Measurements from ENCODE around the gene FAM222B.

FAM222B gene

DNA sequence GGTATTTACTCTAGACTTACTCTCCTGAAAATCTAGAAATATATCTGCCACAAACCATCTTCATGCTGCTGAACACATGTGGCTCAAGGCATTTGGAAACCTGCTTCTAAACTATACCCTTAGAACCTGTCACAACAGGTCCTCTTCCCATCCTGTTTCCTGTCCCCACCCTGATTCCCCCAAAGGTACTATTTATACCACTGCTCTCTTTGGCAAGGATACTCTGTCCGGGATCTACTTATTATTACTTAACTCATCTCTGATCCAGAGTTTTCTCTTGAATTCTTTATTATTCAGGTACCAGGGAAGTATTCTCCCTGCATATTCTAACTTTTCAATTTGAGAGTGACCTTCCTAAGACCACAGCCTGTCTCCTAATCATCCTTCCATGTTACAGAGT is 65.4 kb downstream of the FAM222B start:
- no peak for DNase-seq (ENCODE audit: low read depth in 2 of 2)

DNA sequence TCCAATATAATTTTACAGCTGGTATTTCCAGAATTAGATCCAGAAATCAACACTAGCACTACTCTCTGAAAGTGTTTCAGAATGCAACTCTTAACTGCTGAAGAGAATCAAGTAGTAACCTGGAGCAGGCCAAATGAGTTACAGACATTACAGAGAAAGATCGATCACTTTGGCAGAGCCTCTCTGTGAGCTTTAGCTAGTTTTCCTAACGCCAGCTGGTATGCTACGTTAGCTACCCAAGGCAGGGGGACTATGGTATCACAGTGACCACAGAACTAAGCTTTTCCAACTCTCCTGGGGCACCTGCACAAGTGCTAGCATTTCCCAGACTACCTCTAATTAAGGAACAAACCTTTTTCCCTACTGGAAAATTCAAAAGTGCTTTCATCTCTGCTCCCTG is 68.4 kb downstream of the FAM222B start:
- no peak for DNase-seq (ENCODE audit: low read depth in 2 of 2)

DNA sequence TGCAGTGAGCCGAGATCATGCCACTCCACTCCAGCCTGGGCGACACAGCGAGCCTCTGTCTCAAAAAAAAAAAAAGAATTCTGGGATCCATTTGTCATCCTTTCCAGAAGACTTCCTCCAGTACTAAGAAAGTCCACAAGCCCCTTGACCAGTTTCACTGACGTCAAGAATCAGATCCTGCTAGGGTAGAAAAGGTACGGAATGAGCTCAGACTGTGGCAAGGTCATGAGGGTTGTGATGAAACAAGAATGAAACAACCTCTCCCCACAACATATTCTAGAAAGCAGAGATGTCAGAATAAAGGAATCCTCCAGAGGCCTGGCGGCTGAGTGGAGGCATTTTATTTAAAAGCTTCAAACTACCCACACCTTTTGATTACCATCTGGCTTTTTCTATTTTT is 68.9 kb downstream of the FAM222B start:
- no peak for DNase-seq (ENCODE audit: low read depth in 2 of 2)

DNA sequence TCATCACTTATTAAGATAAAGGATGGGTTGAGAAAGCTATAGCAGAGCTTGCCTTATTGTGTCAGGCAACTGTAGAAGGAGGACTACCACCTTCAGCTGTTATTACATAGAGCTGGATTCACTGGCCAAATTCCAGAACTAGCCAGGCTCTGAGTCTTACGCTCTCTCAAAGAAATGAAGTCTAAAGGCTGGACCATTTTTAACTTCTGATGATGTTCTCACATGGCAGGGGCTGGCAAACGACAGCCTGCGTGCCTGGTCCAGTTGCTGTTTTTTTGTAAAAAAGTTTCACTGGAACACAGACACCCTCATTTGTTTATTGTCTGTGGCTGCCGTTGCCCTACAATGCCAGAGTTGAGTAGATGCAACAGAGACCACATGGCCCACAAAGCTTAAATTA is 77.6 kb downstream of the FAM222B start:
- DNase-seq (ENCODE audit: low read depth in 2 of 2): no peak

DNA sequence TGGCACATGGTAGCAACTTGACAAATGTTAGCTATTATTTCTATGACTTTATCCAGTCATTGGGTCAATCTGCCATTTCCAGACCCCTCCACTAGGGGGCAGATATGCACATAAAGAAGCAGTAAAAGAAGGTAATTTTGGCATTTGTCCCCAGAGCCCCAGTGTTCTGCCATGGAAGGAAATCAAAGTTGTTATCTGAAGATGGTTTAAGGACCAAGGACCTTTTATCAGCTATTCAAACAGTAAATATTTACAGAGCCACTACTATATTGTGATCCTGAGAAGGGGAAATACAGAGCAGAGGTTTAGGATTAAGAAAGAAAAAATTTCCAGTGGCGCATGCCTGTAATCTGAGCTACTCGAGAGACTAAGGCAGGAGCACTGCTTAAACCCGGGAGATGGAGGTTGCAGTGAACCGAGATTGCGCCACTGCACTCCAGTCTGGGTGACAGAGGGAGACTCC is 78.8 kb downstream of the FAM222B start:
- DNase-seq (ENCODE audit: low read depth in 2 of 2): peak; percentile 54 to 70

DNA sequence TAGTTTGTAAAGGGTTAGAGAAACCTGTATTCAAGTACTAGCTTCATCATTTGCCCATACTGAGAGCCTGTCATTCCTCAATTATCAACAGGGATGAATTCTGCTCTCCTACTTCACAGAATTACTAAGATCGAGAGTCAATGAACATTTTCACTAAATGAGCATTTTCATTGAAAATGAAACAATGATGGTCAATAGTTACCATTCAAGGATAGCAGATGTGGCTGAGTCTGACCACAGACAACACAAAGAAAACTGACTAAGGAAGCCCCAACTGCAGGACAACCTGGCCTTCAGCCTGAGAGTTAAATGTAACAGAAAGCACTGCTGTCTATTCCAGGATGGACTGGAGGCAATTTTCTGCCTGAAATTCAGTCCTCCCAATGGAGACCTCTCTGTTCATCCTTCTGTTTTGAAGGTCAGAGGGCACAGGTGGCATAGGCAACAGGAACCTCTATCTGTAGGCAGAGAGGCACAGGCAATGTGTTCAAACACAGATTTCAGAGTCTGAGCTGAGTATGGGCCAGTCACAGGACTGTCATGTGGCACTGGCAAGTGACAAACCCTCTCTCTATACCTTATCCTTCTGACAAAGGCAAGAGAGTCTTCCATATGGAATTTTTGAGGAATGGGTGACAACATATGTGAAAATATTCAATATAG is 79.3 kb downstream of the FAM222B start:
- DNase-seq (ENCODE audit: low read depth in 2 of 2): no peak

DNA sequence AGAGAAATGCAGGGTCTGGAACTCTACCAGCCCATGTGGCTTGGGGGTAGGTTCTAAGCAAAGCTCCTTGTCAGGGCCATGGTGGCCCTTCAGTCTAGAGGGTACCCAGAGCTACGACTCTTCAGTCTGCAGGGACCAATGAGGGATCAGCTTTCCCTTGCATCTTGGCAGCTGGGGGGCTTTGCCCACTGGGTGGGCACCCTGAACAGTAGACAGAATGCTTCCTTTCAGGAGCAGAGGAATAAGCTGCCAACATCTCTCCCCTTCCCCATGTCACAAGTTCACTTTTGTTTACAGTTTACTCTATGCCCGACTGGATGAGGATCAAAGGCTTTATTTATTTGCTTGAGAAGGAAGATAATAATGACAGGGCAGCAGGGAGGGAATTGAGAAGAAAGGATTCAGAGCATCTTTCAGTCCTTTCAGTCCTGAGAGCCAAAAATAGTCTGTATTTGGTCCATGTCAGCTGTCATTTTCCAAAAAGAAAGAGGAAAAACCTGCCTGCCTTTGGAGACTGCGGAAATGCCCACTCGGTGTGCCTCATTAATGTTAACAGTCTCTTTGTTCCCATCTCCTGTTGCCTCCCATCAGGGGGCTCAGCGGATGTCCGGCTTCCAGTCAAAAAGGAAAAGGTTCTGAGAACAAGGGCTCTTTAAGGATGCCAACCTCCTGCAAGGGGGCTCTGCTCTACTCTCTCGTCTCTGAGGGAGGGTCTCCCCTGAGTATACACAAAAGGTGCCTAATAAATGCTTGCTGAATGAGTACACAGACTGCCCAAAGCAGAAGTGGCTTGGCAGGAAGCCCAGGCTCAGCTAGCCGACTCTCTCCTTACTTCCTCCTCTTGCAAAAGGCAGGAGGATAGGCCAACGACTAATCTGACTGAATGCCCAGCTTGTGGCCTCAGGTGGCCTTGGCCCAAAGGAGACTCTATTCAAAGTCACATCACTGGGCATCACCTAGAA is 81.7 kb downstream of the FAM222B start:
- no peak for DNase-seq (ENCODE audit: low read depth in 2 of 2)

DNA sequence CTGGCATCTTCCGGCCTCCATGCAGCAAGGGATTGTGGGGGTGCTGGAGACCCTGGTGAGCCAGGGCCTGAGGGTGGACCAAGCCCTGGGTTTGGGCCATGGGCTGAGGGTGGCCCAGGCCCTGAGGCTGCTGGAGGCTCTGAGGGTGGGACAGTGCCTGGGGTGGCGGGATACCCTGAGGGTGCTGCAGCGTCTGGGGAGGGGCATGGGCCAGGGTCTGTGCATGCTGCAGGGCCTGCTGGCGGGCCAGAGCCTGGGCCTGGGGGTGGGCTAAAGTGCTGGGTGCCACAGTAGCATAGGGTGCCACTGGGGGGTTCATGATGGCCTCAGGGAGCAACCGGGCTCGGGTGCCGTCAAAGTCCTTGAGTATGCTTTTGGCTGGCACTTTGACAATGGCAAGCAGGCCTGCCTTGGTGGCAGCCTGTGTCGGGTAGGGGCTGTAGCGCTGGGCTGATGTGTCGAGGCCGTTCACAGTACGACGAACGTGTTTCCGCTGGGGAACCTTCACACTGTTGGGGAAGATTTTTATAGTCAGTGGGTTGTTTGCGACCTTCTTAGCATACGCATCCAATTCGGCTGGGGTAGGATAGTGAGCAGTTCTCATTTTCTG is 83.2 kb downstream of the FAM222B start:
- no peak for DNase-seq (ENCODE audit: low read depth in 2 of 2)

DNA sequence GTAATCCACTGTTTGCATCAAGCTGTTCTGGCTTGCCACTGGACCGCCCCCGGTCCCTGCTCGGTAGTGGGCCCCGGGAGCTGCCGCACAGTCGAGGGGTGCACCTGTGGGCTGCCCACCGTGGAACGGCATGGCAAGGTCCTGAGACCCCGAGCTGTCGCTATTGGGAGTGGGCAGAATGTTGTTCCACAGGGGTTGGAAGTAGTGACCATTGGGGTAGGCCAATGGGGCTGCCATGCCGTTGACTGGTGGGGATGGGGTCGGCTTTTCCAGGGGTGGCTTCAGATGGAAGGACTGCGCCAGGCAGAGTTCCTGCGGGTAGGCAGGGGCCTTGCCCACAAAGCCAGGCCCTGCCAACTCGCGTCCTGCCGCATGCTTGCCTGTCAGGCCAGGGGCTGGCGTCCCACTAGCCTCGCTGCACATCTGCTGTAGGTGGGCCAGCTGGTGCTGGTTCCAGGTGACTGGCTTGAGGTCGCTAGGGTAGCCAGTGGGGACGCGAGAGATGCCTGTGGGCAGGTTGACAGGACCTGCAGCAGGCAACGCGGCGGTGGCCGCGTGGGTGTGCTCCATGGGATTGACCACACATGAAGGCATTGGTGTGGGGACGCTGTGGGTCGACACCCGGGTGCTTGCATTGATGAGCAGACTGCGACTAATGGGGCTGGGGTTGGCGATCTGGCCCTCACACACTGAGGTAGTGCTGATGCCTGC is 84.0 kb downstream of the FAM222B start:
- DNase-seq (ENCODE audit: low read depth in 2 of 2): no peak

DNA sequence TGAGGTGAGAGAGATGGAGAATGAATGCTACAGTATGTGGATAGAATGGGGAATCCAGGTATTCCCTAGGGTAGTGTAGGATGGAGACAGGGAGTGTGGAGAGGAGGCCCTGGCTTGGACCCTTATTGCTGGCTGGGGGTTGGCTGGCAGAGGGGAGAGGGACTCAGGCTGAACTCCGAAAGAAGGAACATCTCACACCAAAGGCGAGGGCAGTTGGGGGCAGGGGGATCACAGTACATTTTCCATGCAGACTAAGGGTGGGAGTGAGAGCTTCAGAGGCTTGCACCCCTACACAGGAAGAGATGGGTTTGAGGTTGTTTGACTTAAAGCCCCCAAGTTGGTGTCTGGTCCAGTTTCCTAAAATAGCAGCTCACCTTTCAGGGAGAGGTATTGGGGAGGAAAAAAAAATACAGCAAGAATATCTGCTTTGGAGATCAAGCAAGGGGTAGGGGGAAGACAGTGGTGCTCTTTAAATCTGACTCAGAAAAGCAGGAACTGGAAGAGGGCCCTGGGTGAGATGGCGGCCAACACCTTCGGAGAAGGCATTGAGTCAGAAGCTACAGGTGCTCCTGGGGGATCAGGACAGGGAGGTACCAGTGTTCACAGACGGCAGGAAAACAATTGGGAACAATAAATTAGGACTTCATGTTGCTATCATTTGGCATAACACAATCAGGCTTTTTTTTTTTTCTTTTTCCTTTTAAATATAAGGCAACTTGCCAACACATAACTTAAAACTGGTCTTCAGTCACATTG is 86.4 kb downstream of the FAM222B start:
- no peak for DNase-seq (ENCODE audit: low read depth in 2 of 2)

DNA sequence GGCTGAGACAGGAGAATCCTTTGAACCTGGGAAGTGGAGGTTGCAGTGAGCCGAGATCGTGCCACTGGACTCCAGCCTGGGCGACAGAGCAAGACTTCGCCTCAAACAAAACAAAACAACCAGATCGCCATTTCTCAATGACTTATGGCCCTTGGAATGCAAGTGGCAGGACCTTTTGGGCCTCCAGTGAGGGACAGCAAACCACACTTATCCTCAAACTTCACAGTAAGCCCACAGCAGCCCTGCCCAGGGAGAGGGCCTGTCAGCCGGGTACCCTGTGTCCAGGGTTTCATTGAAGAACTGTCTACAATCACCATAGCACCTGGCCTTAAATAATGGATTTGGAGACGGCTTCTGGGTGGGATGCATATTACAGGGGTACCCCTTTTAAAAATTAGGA is 87.1 kb downstream of the FAM222B start:
- no peak for DNase-seq (ENCODE audit: low read depth in 2 of 2)

DNA sequence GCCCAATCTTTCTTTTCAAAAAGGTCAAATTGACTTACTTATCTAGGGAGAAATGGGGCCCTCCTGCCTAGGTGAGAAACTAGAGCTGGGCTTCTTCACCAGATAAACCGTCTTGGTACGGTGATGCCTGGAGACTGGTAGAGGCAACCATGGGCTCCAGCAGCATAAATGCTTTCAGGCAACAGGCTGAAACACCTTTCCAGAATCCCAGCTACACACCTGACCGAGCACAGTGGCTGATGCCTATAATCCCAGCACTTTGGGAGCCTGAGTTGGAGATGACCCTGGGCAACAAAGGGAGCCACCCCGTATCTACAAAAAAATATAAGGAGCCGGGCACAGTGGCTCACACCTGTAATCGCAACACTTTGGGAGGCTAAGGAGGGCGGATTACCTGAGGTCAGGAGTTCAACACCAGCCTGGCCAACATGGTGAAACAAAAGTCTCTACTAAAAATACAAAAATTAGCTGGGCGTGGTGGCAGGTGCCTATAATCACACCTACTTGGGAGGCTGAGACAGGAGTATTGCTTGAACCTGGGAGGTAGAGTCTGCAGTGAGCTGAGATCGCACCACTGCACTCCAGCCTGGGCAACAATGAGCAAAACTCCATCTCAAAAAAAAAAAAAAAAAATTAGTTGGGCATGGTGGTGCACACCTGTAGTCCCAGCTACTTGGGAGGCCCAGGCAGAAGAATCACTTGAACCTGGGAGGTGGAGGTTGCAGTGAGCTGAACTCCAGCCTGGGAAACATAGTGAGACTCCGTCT is 90.8 kb downstream of the FAM222B start:
- DNase-seq (ENCODE audit: low read depth in 2 of 2): no peak

DNA sequence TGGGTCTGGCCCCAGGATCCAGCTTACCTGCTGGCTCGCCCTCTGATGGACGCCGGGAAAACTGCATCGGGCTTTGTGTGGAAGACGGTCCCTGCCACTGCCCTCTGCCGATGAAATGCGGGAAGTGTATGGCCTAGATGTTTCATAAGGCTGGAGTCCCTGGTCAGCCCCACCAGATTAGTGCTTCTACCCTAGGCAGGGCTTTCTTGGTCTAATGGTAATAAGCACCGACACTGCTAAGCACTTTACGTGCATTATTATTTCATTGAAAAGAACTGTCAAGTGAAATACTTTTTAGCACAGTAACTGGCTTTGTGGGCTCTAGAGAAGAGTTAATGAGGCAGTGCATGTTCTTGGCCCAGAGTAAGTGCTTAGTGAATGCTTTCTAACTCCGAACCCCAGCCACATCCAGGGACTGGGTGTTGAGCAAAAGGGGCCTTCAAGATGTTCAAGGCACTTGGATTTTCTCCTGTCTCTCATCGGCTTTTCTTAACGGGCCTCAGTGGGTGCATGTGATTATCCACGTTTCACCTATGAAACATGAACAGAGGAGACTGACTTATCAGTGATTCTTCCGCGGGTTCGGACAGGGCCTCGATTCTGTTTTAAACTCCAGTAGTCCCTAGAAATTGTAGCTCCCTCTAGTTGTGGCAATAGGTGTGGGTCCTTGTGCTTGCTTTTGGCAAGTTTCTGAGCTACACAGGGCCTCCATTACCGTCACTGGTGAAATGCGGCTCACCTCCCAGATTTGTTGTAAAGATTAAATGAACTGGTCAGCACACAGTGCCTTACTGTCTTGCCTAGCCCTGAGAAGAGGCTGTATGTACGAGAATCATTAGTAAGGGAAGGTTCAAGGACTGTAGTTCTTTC is 92.2 kb downstream of the FAM222B start:
- peak; percentile 76 to 80 for DNase-seq (ENCODE audit: low read depth in 2 of 2)

DNA sequence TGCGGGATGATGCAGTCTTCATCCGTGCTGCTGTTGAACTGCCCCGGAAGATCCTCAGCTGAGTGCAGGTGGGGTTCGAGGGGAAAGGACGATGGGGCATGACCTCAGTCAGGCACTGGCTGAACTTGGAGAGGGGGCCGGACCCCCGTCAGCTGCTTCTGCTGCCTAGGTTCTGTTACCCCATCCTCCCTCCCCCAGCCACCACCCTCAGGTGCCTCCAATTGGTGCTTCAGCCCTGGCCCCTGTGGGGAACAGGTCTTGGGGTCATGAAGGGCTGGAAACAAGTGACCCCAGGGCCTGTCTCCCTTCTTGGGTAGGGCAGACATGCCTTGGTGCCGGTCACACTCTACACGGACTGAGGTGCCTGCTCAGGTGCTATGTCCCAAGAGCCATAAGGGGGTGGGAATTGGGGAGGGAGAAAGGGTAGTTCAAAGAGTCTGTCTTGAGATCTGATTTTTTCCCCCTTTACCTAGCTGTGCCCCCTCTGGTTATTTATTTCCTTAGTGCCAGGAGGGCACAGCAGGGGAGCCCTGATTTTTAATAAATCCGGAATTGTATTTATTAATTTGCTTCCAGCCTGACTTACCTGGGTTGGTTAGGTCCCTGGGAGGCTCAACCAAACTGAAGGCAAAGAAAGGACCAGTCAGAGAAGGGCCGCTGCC is 92.9 kb downstream of the FAM222B start:
- no peak for DNase-seq (ENCODE audit: low read depth in 2 of 2)

DNA sequence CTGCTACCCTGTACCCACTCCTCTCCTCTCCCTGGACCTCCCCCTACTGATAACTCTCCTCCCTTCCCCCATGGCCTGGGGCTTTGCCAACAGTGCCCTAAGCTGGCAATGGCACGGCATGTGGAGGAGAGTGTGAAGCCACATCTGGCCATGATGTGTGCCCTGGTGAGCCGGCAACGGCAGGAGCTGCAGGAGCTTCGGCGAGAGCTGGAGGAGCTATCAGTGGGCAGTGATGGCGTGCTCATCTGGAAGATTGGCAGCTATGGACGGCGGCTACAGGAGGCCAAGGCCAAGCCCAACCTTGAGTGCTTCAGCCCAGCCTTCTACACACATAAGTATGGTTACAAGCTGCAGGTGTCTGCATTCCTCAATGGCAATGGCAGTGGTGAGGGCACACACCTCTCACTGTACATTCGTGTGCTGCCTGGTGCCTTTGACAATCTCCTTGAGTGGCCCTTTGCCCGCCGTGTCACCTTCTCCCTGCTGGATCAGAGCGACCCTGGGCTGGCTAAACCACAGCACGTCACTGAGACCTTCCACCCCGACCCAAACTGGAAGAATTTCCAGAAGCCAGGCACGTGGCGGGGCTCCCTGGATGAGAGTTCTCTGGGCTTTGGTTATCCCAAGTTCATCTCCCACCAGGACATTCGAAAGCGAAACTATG is 93.6 kb downstream of the FAM222B start:
- no peak for DNase-seq (ENCODE audit: low read depth in 2 of 2)

DNA sequence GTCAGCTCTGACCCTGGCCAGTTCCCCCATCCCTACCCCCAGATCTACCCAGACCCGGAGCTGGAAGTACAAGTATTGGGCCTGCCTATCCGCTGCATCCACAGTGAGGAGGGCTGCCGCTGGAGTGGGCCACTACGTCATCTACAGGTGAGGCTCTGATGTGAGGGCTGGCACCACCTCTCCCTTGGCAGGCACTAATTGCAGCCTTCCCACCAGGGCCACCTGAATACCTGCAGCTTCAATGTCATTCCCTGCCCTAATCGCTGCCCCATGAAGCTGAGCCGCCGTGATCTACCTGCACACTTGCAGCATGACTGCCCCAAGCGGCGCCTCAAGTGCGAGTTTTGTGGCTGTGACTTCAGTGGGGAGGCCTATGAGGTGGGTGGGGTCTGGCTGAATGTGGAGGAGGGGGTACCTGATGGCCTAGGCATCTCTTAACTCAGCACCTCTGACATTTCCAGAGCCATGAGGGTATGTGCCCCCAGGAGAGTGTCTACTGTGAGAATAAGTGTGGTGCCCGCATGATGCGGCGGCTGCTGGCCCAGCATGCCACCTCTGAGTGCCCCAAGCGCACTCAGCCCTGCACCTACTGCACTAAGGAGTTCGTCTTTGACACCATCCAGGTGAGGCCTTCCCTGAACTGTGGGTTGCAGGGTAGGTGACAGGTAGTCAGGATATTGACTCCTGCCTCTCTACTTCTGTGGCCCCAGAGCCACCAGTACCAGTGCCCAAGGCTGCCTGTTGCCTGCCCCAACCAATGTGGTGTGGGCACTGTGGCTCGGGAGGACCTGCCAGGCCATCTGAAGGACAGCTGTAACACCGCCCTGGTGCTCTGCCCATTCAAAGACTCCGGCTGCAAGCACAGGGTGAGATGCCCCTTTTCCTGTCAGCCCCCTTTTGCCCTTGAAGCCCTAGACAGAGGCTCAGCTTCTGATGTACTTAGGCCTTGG is 94.5 kb downstream of the FAM222B start:
- no peak for DNase-seq (ENCODE audit: low read depth in 2 of 2)

DNA sequence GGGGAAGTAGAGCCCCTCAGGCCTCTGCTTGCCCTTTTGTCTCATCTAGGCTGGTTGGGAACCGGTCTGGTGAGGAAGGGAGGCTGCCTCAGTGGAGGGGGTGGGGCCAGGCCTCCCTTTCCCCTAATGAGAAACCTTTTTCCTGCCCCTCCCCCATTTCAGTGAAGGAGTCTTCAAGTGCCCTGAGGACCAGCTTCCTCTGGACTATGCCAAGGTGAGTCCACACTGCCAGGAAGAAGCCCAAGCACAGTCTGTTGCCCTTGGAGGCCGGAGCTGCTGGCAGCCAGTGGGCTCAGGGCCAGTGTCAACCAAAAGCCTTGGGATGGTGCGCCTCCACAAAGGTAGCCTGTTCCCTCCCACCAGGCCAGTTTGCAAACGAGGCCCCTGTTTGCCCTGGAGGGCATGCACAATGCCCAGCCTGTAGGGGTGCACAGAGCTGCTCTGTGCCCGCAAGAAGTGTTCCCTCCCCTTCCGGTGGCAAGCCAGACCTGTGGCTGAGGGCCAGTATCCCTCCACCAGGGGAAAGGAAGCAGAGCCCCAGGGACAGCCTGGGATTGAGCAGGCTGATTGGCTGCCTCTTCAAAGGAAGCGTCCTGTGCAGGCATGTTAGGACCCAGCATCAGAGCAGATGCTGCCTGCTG is 95.4 kb downstream of the FAM222B start:
- DNase-seq (ENCODE audit: low read depth in 2 of 2): no peak
